GM12878 (cell line): ENCODE results near the gene APLP1.

Source experiments
- CREB1 ChIP-seq: IDR thresholded peaks from 2 replicates; pipeline ENCODE4 v1.6.1; 2012; ENCODE audit warnings: low read depth, mild to moderate bottlenecking, inconsistent platforms
- FOXM1 ChIP-seq: IDR thresholded peaks from 2 replicates; pipeline ENCODE4 v1.6.1; 2012; ENCODE audit warnings: low read depth, mild to moderate bottlenecking, inconsistent platforms, low read length, moderate library complexity
- GABPA ChIP-seq: IDR thresholded peaks from 2 replicates; pipeline ENCODE4 v1.6.1; 2014; ENCODE audit warnings: antibody characterized with exemption, low read depth, mild to moderate bottlenecking, inconsistent platforms
- HCFC1 ChIP-seq: fragments of 150-350 bp; IDR thresholded peaks from 2 replicates; pipeline ENCODE4 v1.6.1; 2014; ENCODE audit warnings: low read length
- KAT2A ChIP-seq: conservative IDR thresholded peaks from 2 replicates; pipeline ENCODE4 v1.6.1; 2011; ENCODE audit warnings: low read depth, low read length; ENCODE audit not compliant: control insufficient read depth
- NBN ChIP-seq: fragments of 450-650 bp; IDR thresholded peaks from 2 replicates; pipeline ENCODE4 v1.6.1; 2016
- PAX5 ChIP-seq: IDR thresholded peaks from 2 replicates; pipeline ENCODE4 v1.6.1; 2011; ENCODE audit warnings: low read depth, low read length, borderline replicate concordance
- PAX8 ChIP-seq: fragments of 450-650 bp; IDR thresholded peaks from 2 replicates; pipeline ENCODE4 v1.6.1; 2017; ENCODE audit warnings: mild to moderate bottlenecking, moderate library complexity
- POLR2AphosphoS5 ChIP-seq: IDR thresholded peaks from 2 replicates; pipeline ENCODE4 v1.6.1; 2011; ENCODE audit warnings: mild to moderate bottlenecking, low read length, inconsistent platforms
- TF ChIP-seq, protein P1 (sequence below), 3 experiments: IDR thresholded peaks in 2 of 3; conservative IDR thresholded peaks in 1 of 3; 2 replicates each; pipeline ENCODE4 v1.5.1; 2011; ENCODE audit warnings: low read depth in 3 of 3, low read length in 3 of 3, mild to moderate bottlenecking in 3 of 3, control low read depth in 2 of 3, moderate library complexity in 2 of 3, inconsistent platforms in 1 of 3, mixed read lengths in 1 of 3; ENCODE audit not compliant: control insufficient read depth in 2 of 3, insufficient read depth in 1 of 3; ENCODE audit errors: extremely low read depth in 1 of 3
- TF ChIP-seq, protein P2 (sequence below): IDR thresholded peaks from 2 replicates; pipeline ENCODE4 v1.6.1; 2012; ENCODE audit warnings: low read depth, low read length, improper control_type of control experiment

DNA sequence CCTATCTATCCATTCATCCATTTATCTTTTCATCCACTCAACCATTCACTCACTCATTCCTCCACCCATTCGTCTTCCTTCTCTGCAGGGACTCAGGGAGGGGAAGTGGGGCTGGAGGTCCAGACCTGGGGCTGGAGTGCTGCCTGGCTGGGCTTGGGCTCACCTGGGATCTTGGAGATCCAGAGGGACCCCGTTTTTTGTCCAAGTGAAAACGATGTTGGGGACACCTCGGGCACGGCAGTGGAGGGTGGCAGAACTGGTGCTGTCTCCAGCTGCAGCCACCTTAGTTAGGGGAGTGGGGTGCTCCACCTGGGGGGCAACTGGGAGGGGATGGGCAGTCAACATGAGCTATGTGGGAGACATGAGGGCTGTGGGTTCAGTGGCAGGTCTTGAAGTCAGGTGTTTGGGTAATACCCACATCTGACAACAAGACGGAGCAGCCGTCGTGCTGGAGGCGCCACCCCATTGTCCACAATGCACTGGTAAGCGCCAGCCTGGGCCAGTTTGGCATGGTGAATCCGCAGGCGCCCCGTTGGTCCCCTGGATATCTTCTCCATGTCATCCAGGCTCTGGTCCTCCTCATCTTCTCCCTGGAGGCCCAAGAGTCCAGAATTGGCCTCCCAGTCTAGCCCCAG is 26.3 kb upstream of the APLP1 start:
- TF ChIP-seq GABPA: no peak
- TF ChIP-seq PAX8: no peak
- no peak for TF ChIP-seq POLR2AphosphoS5
- no peak for TF ChIP-seq CREB1
- no peak for TF ChIP-seq HCFC1
- no peak for TF ChIP-seq FOXM1
- TF ChIP-seq, protein P1, sequence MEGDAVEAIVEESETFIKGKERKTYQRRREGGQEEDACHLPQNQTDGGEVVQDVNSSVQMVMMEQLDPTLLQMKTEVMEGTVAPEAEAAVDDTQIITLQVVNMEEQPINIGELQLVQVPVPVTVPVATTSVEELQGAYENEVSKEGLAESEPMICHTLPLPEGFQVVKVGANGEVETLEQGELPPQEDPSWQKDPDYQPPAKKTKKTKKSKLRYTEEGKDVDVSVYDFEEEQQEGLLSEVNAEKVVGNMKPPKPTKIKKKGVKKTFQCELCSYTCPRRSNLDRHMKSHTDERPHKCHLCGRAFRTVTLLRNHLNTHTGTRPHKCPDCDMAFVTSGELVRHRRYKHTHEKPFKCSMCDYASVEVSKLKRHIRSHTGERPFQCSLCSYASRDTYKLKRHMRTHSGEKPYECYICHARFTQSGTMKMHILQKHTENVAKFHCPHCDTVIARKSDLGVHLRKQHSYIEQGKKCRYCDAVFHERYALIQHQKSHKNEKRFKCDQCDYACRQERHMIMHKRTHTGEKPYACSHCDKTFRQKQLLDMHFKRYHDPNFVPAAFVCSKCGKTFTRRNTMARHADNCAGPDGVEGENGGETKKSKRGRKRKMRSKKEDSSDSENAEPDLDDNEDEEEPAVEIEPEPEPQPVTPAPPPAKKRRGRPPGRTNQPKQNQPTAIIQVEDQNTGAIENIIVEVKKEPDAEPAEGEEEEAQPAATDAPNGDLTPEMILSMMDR (IDR thresholded peaks at IDR 0.05 in 2 of 3, conservative IDR thresholded peaks at IDR 0.05 in 1 of 3; ENCODE audit: control insufficient read depth in 2 of 3, extremely low read depth in 1 of 3, insufficient read depth in 1 of 3, low read depth in 3 of 3, low read length in 3 of 3): no peak
- TF ChIP-seq, protein P2, sequence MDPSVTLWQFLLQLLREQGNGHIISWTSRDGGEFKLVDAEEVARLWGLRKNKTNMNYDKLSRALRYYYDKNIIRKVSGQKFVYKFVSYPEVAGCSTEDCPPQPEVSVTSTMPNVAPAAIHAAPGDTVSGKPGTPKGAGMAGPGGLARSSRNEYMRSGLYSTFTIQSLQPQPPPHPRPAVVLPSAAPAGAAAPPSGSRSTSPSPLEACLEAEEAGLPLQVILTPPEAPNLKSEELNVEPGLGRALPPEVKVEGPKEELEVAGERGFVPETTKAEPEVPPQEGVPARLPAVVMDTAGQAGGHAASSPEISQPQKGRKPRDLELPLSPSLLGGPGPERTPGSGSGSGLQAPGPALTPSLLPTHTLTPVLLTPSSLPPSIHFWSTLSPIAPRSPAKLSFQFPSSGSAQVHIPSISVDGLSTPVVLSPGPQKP: no peak
- no peak for TF ChIP-seq NBN
- no peak for TF ChIP-seq KAT2A
- no peak for TF ChIP-seq PAX5
